Medulla oblongata (tissue), 1 donor: Measurements from ENCODE around the gene CAMTA2.

ENCODE experiments used
- DNase-seq: peaks from one replicate; pipeline ENCODE4 v3.0.0-alpha.2; 2015; ENCODE audit errors: extremely low spot score

Gene CAMTA2

DNA sequence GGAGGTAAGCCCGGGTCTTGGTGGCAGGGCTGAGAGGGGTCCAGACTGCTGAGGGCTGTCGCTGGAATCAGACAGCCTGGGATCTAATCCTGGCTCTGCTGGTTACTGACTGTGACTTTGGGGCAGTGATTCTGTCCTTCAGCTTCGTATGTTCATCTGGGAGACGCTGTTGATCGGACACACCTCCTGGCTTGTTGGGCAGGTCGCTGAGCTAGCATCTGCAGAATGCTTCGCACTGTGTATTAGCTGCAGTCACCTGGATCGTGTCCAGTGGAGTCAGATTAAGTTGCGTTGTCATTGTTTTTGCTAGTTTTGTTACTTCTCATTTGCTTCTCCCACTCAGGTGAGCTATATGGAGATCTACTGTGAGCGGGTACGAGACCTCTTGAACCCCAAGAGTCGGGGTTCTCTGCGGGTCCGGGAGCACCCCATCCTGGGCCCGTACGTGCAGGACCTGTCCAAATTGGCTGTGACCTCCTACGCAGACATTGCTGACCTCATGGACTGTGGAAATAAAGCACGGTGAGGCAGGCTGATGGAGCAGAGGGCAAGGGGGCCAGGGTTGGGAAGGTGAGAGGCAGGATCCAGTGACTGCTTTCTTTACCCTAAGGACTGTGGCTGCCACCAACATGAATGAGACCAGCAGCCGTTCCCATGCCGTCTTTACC, 14.8 kb upstream of the CAMTA2 start:
- DNase-seq, result no peak

DNA sequence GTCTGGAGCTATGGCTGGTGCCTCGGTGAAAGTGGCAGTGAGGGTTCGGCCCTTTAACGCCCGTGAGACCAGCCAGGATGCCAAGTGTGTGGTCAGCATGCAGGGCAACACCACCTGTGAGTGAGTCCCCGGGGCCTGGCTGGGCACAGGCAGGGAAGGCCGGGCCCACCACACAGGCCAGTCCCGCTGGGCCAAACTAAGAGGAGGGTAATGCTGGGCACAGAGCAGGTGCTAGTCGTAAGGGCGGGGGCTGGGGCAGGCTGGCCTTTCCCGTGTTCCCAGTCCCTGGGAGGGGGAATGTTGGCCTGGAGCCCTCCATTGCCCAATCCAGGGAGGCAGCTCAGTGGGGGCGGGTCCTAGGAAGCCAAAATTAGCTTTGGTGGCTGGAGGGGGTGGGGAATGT, 12.8 kb upstream of the CAMTA2 start:
- no peak for DNase-seq

DNA sequence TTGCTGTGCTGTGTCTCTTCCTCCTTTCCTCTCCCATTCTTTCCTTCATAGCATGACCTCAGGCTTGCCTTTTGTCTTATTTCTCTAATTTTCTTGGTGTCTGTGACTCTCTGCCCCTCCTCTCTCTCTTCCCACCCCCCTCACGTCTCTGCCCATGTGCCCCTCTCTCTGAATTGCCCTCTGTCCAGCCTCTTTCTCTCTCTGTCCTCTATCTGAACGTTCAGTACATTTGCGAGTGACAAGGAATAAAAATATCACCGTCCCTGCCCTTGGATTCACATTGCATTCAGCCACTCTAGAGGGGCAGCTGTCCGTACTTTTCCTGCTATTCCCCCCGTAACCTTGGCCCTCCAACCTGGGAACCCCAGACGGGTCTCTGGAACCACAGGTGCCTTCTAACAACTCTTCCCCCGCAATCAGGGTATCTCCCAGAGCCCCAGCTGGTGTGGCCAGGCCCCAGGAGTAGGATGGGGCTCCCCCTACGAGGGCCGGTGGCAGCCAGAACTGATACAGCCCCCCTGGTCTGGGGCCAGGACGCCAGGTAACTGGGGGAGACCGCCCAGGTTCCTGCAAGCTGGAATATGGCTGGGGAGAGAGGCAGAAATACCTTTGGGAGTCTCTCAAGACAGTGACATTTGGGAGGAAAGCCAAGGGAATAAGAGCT, 12.1 kb upstream of the CAMTA2 start:
- DNase-seq, result no peak

DNA sequence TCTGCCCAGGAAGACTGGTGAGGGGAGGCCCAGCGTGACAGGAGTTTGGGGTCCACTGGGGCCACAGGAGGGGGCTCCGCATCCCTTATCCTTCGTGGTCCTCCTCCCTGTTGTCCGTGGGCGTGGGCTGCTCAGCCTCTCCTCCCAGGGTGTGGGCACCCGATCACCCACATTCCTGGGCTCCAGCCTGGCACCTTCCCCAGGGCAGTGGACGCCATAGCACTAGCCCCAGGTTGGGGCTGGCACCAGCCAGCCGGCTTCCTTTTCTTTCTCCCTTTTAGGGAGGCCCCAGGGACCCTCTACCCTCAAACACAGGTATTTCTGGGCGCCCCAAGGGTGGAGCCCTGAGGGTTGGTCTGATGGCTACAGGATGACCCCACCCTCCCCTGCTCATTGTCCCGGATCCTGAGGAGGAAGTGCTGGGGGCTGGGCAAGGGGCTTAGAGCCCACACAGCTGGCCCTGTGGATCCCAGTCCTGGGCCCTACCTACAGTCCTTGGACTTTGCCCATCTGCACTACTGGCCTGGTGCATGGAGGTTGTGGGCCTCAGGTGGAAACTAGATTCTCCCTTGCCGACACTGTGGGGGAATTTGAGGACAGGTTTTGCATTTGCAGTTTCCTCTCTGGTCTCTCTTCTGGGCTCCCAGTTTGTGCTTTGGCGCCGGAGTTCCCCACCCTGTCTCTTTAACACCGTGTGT, 11.4 kb upstream of the CAMTA2 start:
- no peak for DNase-seq

DNA sequence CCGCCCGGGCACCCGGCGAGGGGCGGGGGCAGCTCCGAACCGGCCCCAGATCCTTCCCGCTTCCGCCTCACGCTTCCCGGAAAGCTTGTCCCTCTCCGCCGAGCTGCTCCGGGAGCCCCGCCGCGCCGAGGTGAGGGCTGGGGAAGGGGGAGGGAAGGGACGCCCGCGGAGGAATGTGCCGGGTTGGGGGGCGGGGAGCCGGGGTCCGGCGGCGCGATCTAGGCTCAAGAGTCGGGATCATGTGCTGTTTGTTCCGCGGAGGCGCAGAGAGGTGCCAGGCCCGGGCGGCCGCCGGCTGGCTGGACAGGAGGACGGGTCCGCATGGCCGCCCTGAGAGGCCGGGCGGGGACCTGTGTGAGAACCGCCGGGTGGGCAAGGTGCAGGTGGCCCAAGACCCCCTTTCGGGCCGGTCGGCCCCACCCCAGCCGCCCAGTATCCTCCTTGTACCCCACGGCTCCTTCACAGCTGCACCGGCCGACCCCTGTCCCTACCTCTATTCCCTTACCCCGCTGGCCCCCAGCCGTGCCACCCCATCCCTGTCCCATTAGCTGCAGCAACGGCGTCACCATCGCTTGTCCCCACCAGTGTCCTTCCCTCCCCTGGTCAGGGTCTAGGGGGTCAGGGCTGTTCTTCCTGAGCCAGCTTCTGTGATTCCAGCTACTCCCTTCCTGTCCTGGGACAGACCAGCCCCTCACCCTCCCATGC, 10.7 kb upstream of the CAMTA2 start:
- DNase-seq, result peak; percentile 17

DNA sequence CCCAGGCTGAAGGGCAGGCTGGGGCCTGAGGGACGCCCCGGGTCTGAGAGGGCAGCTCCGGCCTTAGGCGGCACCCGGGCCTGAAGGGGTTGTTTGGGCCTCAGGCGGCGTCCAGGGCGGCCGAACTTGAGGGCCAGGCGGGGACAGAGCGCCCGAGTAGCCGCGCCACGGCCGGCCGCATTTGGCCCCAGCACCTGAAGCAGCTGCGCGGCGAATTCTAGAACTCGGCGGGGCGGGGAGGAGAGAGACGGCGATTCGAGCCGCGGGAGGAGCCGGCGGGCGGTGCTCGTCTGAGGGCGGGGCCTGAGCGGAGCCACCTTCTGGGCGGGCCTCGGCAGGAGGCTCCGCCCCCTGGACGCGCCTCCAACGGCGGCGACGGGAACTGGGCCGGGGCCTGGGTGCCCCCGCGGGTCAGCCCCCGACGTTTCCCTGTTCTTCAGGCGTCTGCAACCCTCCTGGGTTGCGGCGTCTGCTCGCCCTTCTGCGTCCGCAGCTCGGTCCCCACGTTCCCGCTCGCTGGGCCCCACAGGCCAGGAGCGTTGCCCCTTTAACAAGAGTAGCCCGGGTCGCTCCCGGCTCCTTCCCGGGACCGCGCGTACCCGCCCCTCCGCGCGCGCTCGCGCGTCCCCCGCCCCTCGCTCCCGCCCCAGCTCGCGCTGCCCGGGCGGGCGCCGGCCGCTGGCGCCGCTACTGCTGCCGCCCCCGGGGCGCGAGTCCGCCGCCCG, 10.0 kb upstream of the CAMTA2 start, which contains the start of the genes INCA1 and KIF1C:
INCA1 (minus strand) TSS at position 221 of the 725 bp plus-strand sequence. CDS start 3,085 bp downstream, outside the sequence.
KIF1C (plus strand) TSS at position 649 of the 725 bp plus-strand sequence. CDS start 2,297 bp downstream, outside the sequence.
- DNase-seq, result peak; percentile 96

DNA sequence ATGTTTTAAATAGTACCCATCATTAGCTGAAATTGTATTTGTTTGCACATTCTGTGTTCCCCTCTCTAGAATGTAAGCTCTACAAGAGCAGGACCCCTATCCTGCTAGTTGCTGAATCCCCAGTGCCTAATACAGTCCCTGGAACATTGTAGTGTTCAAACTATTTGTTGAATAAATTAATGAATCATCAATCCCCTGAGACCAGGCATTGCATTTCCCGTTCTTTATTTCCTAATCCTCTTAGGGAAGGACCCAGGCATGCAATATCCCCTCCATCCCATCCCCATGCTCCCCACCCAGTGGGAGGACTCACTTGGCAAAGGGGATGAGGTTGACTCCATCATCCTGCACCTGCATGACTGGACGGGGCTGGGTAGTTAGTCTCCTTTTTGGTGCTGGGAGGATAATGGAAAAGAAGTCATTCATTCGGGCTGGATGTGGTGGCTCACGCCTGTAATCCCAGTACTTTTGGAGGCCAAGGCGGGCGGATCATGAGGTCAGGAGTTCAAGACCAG, 6.7 kb upstream of the CAMTA2 start:
- no peak for DNase-seq

DNA sequence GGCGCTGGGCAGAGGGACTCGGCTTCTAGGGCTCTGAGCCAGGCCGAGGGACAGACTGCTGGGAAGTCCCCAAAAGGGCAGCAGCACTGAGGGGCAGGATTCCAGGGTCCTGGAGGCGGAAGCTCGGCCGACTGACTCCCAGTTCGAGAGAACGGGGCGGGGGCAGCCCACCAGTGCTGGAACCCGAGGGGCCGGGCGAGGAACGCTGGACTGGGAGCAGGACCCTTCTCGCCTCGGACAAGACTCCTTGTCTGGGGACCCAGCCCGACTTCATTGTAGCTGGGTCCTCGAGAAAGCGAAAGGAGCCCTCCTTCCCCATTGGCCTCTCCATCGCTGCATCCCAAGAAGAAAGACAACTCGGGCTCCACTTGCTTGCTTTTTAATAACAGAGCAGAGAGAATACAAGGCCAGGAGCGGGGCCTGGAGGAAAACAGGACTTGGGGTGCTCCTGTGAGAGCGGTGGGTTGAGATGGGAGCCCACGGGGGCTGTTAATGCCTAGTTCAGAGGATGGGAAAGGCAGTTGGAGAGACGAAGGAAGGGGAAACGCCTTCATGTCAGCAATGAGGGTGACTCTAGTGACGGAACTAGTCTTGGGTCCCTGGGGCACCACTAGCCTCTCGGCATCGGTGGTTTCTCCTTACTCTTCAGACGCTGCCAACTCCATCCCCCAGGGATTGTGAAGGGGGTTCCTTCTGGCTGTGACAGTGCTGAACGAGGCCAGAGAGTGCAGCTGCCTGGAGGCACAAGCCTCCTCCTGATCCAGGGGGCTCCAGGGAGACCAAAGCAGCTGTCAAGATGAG, 492 bp upstream of the CAMTA2 start:
- DNase-seq, result peak; percentile 30

DNA sequence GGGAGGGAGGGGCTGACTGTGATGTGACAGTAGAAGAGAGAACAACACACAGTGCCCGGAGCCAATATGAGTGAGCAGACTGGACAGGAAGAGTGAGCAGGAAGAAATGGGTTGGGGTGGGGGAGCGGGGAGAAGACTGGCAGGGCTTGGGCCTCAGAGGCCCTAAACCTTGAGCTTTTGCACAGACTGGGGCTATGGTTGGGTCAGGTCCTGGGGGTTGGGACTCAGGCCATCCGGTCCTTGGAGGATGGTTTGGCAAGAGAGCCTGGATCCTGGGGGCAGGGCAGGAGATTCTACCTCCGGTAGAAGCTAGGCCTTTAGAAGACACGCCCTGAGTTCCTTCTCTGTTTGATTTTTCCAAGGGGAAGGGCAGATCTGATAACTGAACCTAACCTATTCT, 1.1 kb downstream of the CAMTA2 start:
- DNase-seq, result no peak

DNA sequence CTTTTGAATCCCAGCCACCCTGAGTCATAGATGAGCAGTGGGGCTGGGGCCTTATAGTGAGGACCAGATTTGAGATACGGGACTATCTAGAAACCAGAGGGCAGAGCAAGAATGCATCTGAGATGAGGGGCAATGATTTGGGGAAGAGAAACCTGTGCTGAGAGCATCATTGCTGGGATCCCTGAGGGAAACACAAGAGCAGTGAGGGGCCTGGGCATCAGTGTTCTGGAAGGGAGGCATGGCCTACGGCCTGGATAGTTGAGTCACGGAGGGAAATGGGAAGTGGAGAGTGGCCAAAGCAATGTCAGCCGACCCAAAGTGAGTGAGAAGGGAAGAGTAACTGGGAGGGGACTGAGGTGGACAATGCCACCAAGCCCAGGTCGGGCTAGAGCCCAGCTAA, 5.2 kb downstream of the CAMTA2 start:
- no peak for DNase-seq

DNA sequence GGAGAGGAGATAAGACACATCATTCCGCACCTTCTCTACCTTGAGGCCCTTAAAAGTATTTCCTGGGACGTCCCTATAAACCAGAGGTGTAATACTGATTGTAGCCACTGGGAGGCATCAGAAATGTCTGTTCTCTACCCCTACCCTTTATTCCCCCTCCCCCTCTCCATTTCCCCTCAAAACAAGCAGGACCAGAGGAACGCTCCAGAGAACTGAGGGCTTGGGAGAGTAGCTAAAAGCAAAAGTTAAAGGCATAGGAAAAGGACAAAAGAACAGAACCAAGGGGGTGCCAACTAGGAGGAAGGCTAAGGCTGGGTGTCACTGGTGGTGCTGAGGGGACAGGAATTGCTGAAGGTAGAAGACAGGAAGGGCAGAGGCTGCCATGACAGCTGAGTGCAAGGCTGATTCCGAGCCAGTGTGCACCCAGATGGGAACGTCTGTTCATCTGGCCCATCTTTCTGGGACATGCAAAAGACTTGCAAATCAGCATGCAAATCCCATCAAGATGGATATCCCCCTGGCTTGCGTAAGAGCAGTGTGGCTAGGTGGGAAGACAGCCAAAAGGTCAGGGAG, 6.7 kb downstream of the CAMTA2 start:
- peak; percentile 50 for DNase-seq

DNA sequence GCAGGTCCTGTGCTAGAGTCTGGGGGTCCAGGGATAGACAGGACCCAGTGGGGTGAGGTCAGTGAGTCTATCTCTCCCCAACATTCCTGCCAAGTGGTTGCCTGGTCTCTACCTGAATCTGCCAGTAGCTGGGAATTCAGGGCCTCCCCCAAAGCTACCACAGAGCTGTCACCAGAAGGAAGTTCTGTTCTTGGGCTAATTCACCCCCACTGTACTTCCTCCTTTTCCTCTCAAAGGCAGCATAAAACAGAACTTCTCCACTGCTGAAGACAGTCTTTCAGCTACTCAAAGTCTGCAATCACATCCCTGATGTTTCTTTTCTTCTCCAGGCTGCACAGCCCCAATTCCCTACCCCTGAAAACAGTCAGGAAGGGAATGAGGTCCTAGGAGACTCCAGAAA, 8.7 kb downstream of the CAMTA2 start:
- DNase-seq, result peak; percentile 52

DNA sequence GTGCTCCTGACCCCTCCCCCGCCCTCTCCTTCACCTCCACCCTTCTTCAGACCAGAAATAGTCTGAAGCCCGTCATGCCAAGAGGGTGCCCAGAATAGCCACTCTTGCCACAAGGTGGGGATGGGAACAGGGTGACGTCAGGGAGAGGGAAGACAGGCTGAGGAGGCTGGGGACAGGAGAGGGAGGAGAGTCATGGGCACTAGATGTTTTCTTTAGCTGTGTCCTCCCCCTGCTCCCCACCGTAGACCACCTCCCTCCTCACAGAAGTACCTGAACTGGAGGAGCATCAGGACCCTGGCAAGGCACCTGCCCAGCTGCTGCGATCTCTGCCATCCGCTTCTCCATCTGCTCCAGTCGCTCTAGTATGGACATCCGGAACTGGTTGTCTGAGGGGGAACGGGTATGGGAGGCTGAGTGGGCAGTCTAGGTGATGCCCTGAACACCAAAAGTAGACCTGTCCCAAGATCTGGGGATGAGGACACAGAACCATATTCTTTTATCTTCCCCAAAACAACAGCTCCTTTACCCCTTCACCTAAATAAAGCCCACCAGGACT, 13.3 kb downstream of the CAMTA2 start:
- no peak for DNase-seq

DNA sequence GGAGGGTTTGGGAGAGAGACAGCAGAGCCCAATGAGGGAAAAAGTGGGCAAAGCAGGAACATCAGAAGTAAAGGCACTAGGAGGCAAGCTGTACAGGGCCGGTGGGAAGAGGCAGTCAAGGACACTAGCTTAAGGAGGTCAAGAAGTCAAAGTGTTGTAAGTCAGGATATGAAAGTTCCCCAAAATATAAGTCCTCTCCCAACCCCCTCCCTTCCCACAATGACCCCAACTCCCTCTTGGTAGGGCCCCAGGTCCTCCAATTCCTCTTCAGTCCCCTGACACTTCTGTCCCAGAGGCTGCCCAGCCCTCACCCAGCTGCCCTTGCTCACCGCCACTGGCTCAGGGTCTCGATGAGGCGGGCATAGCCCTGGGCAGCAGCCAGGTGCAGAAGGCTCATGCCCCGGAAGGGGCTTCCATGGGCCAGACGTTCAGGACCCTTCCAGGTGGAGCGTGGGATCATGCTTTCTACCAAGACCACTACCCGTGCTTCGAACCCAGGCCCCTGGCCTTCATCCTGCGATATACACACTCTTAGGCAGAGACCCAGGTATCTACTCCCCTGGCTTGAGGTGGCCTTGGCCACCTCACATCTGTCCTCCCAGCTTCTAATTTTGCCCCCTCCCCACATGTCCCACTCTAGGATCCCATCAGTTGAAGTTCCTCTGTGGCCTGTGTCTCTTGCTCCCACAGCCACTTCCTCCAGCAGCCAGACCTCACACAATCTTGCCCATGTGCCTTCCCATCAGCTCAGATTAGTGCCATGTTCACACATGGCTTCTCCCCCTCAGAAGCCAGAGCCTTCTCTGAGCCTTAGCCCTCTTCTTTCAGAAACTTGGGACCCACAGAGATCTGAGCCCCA, 14.0 kb downstream of the CAMTA2 start:
- DNase-seq, result no peak

DNA sequence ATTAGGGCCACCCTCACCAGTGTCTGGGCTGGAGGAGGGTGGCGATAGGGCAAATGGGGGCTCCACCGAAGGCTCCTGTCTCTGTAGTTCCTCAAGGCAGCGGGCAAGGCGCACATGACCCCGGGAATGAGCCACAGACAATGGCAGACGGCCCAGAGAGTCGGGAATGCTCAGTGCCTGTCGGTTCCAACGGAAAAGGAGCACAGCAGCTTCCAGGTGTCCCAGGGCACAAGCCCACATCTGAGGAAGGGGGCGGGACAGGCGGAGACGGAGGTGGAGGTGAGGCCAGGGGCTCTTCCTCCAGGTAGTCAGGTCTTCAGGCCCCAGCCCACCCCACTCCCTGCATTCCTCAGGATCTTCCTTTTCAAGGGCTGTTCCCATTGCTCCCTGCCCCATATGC, 14.7 kb downstream of the CAMTA2 start:
- no peak for DNase-seq

DNA sequence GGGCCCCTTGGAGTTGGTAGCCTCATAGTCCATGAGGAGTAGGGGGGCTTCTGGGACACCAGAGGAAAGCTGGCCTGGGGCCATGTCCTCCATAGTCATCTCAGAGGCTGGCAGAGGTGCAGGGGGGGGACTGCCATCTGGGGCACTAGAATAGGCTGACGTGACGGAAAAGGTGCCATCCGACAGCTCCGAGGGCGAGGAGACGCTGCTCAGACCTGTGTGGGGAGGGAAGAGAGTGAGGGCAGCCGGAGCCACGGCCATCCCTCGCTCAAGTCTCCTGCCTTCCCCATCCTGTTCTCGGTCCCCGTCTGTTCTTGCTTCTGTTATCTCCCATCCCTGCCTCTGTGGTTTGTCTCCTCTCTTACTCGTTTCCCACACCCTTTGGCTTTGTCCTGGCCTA, 15.2 kb downstream of the CAMTA2 start:
- no peak for DNase-seq

DNA sequence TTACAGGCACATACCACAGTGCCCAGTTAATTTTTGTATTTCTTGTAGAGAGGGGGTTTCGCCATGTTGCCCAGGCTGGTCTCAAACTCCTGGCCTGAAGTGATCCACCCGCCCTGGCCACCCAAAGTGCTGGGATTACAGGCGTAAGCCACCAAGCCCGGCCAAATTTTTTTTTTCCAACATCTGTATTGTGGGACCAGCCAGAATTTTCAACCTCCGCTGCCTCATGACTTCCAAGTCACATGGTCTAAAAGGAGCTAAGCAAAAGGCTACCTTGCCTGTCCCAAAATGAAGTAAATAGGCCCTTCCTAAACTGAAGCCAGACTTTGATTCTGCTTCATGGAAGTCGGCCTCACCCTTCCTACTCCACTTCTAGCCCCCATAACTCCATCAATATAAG, 15.6 kb downstream of the CAMTA2 start:
- DNase-seq, result no peak

DNA sequence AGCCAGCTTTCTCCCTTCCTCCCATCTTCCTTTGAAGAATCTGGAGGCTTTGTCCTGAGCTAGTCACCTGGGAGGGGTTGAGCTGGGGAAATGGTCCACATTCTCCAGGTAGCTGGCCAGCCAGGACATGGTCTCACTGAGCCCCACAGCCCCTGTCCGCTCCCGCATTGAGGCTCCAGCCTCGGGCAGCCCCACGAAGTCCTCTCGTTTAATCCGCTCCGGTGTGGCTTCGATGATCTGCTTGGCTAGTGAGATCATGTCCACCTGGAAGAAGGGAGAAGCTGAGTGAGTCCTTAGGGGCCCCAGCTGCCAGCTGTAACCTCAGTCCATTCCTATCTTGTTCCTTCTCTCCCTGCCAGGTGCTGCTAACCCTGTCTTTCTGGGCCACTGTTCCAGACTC, 17.2 kb downstream of the CAMTA2 start:
- DNase-seq, result no peak
